NCI-H1417 (cell line): ENCODE measurements around the gene GIMAP8.
"Not testable (repeated sequence)": the region's sequence is repeated elsewhere in the genome, so short reads cannot be mapped to it uniquely, and the experiment has no call there.

Source experiments
- DNase-seq, 3 experiments: peaks; one replicate each; lab custom pipeline; 2025; lab: John Stamatoyannopoulos, UW

Gene GIMAP8

DNA sequence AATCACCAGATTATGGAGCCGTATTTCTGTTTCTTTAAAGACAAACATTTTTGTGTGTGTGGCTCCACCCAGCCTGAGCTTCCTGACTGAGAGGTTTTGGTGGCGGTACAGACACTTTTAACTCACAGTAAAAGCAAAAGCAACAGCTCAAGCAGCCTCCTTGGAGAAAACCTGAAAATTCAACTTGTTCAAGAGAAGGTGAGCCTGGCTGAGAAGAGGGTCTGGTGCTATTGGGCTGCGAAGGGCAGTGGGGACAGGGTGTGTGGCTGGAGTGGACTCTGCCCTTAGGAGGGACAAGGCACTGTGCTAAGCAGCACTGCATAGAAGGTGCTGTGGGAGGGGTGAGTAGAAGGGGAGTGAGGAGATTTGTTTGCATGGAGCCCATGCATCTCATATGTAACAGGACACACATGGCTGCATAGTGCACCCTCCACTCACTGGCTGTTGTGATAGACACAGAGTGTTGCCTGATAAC lies 64.4 kb downstream of the GIMAP8 start, which contains the start of gene GIMAP7:
TSS of gene GIMAP7 (plus strand) at position 125 of the 475 bp plus-strand sequence. CDS start 5,103 bp downstream, outside the sequence.
- DNase-seq, result no peak

DNA sequence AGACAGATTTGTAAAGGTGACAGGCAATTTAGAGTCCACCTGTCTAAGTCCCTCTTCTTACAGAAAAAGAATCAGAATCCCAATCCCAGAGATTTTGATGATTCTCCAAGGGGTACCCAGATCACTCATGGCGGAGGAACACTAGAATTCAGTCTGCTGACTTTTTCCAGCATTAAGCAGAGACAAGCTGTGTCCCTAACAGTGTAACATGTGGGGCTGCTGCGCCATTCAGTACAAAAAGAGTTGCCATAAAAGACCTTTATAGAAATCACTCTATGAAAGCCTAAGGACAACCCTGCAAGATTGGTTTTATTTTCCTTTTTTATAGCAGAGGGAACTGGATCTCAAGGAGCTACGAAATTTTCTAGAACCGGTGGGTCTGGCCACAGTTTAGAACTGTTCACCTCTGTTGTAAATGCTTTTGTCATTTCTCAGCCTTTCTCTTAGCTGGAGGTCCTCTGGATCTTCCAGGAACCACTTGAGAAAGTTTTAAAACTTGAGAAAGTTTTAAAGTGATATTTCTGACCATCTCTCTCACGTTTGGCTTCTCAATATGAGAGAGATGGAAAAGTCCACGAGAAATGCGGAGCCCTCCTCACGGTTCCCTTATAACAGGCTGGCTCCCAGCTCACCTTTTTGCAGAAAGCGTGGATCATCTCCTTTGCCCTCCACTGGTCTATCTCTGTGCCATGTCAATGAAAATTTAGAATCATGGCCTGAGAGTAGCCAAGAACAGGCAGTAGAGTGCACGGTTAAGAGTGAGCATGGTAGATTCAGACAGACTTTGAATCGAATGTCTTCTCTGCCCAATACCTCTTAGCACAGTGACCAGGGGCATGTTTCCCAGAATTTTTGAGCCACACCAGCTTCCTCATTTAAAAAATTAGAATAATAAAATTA lies 65.1 kb downstream of the GIMAP8 start:
- DNase-seq, result no peak

DNA sequence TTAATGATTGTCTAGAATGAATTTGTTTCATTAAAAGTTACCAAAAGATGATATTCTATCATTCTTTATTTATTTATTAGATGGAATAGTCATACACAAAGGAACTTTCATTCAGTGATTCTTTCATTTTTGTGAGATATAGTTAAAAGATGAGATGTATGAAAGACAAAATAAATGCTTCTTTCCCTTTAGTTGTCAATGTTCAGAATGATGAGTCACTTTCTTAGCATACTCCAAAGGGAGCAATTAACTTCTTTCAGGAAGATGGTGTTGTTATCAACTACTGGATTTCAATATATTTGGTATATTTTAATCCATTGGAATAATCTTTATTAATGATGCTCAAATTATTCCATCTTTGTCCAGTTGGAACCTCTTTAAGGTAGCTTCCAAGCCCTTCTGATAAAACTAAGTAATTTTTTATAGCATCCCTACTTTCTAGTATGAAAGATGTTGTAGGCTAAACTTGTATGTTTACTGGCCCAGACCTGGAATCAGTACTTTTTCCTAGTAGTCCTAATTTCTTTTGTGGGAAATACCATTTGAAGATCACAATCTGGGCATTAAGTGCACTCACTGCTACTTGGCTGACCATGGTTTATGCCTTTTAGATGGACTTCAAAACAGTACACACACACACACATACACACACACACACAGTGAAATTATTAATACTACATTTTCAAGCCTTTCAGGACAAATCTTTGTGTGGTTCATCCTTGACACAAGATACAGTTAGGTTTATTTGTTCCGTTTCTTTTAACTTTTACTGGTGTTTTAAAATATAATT lies 66.7 kb downstream of the GIMAP8 start:
- DNase-seq, result no peak

DNA sequence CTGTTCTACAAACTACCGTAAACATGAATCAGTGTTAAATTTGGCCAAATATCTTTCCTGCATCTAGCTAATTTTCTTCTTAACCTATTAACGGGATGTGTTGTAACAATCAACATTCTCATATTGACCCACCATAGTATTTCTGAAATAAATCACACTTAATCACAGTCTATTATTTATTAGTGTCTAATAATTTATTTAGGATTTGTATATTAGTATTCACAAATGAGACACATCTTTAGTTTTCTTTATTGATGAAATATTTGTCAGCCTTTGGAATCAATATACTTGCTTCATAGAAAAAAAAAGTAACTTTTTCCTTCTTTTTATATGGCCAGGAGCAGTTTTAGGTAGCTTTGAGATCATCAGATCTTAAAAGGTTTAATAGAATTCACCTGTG lies 68.9 kb downstream of the GIMAP8 start:
- no peak for DNase-seq

DNA sequence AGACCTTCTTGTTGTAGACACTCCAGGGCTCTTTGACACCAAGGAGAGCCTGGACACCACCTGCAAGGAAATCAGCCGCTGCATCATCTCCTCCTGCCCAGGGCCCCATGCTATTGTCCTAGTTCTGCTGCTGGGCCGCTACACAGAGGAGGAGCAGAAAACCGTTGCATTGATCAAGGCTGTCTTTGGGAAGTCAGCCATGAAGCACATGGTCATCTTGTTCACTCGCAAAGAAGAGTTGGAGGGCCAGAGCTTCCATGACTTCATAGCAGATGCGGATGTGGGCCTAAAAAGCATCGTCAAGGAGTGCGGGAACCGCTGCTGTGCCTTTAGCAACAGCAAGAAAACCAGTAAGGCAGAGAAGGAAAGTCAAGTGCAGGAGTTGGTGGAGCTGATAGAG lies 69.7 kb downstream of the GIMAP8 start:
- DNase-seq, result no peak

DNA sequence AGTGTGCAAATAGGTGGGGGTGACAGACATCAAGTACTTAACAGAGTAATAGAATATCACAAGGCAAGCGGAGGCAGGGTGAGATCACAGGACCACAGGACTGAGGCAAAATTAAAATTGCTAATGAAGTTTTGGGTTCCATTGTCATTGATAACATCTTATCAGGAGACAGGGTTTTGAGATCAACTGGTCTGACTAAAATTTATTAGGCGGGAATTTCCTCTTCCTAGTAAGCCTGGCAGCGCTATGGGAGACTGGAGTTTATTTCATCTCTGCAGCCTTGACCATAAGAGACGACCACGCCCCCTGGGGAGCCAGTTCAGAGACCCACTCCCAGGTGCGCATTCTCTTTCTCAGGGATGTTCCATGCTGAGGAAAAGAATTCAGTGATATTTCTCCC lies 72.5 kb downstream of the GIMAP8 start:
- DNase-seq, result not testable (repeated sequence)

DNA sequence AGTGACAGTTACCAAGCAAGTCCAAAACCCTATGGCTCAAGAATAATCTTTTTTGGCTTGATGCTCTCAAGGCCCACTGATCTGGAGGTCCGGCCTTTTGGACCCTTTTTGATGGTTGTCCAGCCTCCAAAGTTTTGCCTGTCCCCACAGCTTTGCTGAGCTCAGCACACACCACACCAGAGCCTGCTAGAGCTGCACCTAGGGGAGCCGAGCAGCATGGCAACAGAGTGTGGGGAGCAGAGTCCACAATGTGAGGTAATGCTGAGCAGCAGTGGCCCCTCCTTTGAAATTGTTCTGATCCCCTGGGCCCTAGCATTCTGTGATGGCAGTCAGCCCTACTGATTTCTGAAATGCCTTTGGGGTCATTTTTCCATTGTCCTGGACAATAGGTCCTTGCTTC lies 73.6 kb downstream of the GIMAP8 start:
- no peak for DNase-seq
